ENCODE data around the gene EPHA7.

- TF ChIP-seq CTCF (IDR thresholded peaks at IDR 0.05) (no peak), POLR2AphosphoS5 (IDR thresholded peaks at IDR 0.05; ENCODE audit: low read depth, low read length) (no peak), YY1 (IDR thresholded peaks at IDR 0.05; ENCODE audit: low read depth) (no peak), MAX (IDR thresholded peaks at IDR 0.05; ENCODE audit: low read depth) (no peak), SMC3 (IDR thresholded peaks at IDR 0.05; ENCODE audit: low read depth, low read length) (no peak), TCF12 (IDR thresholded peaks at IDR 0.05) (no peak), REST (IDR thresholded peaks at IDR 0.05; ENCODE audit: low read depth, low read length) (no peak), EP300 (IDR thresholded peaks at IDR 0.05; ENCODE audit: borderline replicate concordance in 1 of 2, low read depth in 1 of 2, low read length in 1 of 2) (no peak), IRF3 (IDR thresholded peaks at IDR 0.05; ENCODE audit: low read depth, low read length) (no peak), JUND (IDR thresholded peaks at IDR 0.05) (no peak), SIN3A (IDR thresholded peaks at IDR 0.05; ENCODE audit: borderline replicate concordance, low read depth, low read length) (no peak), RCOR1 (IDR thresholded peaks at IDR 0.05; ENCODE audit: low read length) (no peak), RAD21 (IDR thresholded peaks at IDR 0.05; ENCODE audit: low read length) (no peak)
These were observed 100.1 kb downstream of the EPHA7 start for GRCh38 chr6:93319304-93319703.

Measured in SK-N-SH (cell line).